Tibial nerve (tissue), 4 donors: ENCODE data around the gene GALNT10.

Source experiments
- CTCF ChIP-seq, 5 experiments: fragments of 200-600 bp in 3 of 5; fragments of 450-650 bp in 2 of 5; sonication (generic) in 3 of 5; IDR thresholded peaks; one replicate each; pipeline ENCODE4 v1.5.1; 2016 to 2019; ENCODE audit warnings: antibody characterized with exemption in 5 of 5, mild to moderate bottlenecking in 3 of 5, moderate library complexity in 2 of 5
- EP300 ChIP-seq, 2 donors: sonication (generic); formaldehyde crosslinking; IDR thresholded peaks; one replicate each; pipeline ENCODE4 v1.6.1; 2017; ENCODE audit warnings: antibody characterized with exemption in 2 of 2, mild to moderate bottlenecking in 1 of 2
- POLR2A ChIP-seq, 2 donors: fragments of 450-650 bp; IDR thresholded peaks; one replicate each; pipeline ENCODE4 v1.6.1; 2017; ENCODE audit warnings: antibody characterized with exemption in 2 of 2, mild to moderate bottlenecking in 2 of 2, moderate library complexity in 2 of 2

- TF ChIP-seq CTCF (IDR thresholded peaks at IDR 0.05), result no peak
- no peak for TF ChIP-seq POLR2A (IDR thresholded peaks at IDR 0.05)
- TF ChIP-seq EP300 (IDR thresholded peaks at IDR 0.05), result no peak
These were observed 175.8 kb downstream of the GALNT10 start for GRCh38 chr5:154366353-154366752.
